Lower leg skin (tissue), 4 donors: ENCODE results near the gene MYPN. TPM values are rescaled to one million over a fixed set of nuclear protein-coding genes. Genes with fewer than 3 reads are reported as not detected.

ENCODE experiments used
- DNase-seq, 2 donors: peaks; one replicate each; pipeline ENCODE4 v3.0.0-alpha.2; 2019; ENCODE audit warnings: low spot score in 2 of 2
- H3K4me3 ChIP-seq: fragments of 200-600 bp; sonication (generic); 2 replicates; pipeline ENCODE4 v1.5.1; 2017; ENCODE audit warnings: mild to moderate bottlenecking, low read depth; ENCODE audit not compliant: poor library complexity, severe bottlenecking
- POLR2A ChIP-seq, 2 donors: fragments of 450-650 bp; IDR thresholded peaks; one replicate each; pipeline ENCODE4 v1.6.1; 2016 to 2017; ENCODE audit warnings: antibody characterized with exemption in 2 of 2, mild to moderate bottlenecking in 1 of 2, moderate library complexity in 1 of 2
- WGBS, 2 donors: methylation state at CpG; one replicate each; pipeline ENCODE4 v1.1.5; 2018; 5-methylcytosine and 5-hydroxymethylcytosine counted together
- intact Hi-C: fragments of 100-400 bp; cut with DNase I; formaldehyde crosslinking; loops from one replicate; pipeline ENCODE4 v1.15.0; 2023; ENCODE audit warnings: low total_unique reads
- total RNA-seq, 4 donors: library from RNA; depleted of rRNA; stranded (reverse); fragments of >200 nt; gene quantifications; one replicate each; pipeline ENCODE4 v1.1.0, GENCODE V29; 2016
- TF ChIP-seq, protein P1 (sequence below), 3 donors: fragments of 450-650 bp; IDR thresholded peaks; one replicate each; pipeline ENCODE4 v1.5.1; 2016; ENCODE audit warnings: antibody characterized with exemption in 3 of 3, mild to moderate bottlenecking in 3 of 3, moderate library complexity in 2 of 3

Gene MYPN
- total RNA-seq, 4 donors from 2014 or later, result 0.52 TPM; not detected in 3

DNA sequence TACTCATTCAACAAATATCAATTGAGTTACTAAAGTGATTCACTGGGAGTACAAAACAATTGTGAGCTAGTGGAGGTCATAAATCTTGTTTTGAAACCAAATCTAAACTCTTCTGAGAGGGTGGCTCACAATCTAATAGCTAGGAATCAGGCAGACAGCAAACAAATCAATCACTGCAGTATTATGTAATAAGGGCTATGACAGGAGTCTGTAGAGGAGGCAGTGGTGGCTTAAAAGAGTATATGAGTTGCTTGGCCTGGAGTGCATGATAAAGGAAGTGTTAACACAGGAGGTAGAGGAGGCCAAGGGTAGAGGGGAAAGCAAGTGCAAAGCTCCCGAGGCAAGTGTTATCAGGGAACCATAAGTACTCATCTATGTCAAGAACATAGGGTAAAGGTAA is 16.5 kb downstream of the MYPN start:
- intact Hi-C loops, result no loop called here
- no peak for TF ChIP-seq POLR2A (IDR thresholded peaks at IDR 0.05)
- TF ChIP-seq, protein P1, sequence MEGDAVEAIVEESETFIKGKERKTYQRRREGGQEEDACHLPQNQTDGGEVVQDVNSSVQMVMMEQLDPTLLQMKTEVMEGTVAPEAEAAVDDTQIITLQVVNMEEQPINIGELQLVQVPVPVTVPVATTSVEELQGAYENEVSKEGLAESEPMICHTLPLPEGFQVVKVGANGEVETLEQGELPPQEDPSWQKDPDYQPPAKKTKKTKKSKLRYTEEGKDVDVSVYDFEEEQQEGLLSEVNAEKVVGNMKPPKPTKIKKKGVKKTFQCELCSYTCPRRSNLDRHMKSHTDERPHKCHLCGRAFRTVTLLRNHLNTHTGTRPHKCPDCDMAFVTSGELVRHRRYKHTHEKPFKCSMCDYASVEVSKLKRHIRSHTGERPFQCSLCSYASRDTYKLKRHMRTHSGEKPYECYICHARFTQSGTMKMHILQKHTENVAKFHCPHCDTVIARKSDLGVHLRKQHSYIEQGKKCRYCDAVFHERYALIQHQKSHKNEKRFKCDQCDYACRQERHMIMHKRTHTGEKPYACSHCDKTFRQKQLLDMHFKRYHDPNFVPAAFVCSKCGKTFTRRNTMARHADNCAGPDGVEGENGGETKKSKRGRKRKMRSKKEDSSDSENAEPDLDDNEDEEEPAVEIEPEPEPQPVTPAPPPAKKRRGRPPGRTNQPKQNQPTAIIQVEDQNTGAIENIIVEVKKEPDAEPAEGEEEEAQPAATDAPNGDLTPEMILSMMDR (IDR thresholded peaks at IDR 0.05), result no peak
- WGBS, 2 donors, result 62 to 71% methylated on average over 1 of the region's 1 CpG
- DNase-seq, result no peak
- no peak overlapping the region for H3K4me3 ChIP-seq

DNA sequence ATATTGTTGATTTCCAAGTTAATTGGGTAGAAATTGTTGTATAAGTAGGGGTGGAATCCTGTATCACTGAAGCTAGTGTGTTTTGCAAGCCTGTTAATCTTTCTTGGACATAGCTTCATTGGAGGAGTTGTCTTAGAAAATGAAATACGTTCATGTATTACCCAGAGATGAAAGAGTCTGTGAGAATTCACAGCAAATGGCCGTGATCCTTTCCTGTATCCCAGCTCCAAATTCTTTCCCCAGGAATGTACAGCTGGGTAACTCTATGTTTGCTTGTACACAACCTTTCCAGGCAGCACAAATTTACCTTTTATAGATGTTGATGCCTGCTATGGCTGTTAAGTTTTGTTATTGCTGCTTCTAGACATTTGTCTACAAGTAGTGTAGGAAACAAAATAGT is 18.7 kb downstream of the MYPN start:
- no peak overlapping the region for H3K4me3 ChIP-seq
- no peak for DNase-seq
- no peak for TF ChIP-seq POLR2A (IDR thresholded peaks at IDR 0.05)
- TF ChIP-seq, protein P1 (IDR thresholded peaks at IDR 0.05), result no peak
- 41 to 61% methylated on average over 2 of the region's 2 CpGs for WGBS, 2 donors
- intact Hi-C loops, result no loop called here

DNA sequence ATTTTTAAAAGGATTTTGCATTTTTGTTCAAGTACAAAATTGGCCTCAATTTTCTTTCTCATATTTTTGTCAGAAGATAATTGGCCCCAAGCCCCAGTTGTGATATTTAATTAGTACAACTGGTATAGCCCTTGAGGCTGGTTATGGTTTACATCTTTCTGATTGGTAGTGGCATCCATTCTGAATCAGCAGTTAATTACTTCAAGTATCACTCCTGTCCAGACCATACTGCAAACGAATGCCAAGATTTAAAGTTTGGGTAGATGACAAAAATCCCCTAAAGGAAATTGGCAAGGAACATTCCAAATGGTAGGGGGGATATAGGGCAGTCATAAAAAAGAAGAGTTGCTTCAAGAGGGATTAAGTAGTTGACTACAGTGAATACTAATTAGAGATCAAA is 23.1 kb downstream of the MYPN start:
- intact Hi-C loops, result no loop called here
- TF ChIP-seq, protein P1 (IDR thresholded peaks at IDR 0.05), result no peak
- TF ChIP-seq POLR2A (IDR thresholded peaks at IDR 0.05), result no peak
- H3K4me3 ChIP-seq, result no peak overlapping the region
- WGBS, 2 donors, result 42 to 52% methylated on average over 1 of the region's 1 CpG
- no peak for DNase-seq

DNA sequence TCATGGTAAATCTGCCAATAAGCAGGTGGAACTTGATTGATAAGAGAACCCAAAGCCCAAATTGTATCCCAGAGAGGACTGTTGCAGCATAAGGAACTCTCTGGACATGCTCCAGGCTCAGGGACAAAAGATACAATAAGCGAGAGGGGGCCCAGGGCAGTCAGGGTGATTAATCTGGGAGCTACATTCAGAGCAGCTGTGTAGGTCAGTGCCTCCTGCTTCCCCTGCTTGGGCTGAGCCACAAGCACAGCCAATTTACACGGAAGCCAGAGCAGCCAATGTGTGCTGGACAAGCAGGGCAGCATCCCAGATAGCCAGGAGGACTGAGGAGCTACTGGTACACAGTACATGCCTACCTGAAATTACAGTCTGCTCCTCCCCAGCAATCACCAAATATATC is 24.2 kb downstream of the MYPN start:
- 86 to 94% methylated on average over 2 of the region's 2 CpGs for WGBS, 2 donors
- H3K4me3 ChIP-seq, result no peak overlapping the region
- no peak for DNase-seq
- TF ChIP-seq, protein P1 (IDR thresholded peaks at IDR 0.05), result no peak
- no peak for TF ChIP-seq POLR2A (IDR thresholded peaks at IDR 0.05)
- intact Hi-C loops, result no loop called here

DNA sequence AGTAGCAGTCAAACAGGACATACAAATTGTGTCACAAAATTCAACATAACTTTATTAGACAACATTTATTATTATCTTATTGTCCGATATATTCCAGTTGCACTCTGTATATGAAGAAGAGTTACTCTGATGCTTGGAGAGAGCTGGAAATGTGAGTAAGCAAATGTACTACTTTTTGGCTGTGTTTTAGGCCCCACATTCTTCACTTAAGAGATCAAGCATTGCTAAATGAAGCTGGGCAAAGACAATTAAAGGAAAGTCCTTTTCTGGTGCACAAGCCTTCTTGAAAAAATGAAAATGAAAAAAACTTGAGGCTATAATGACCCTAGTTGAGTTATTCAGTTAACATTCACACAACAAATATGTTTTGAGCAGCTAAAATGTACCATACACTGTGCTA is 26.1 kb downstream of the MYPN start:
- no peak for DNase-seq
- 74 to 86% methylated on average over 1 of the region's 1 CpG for WGBS, 2 donors
- H3K4me3 ChIP-seq, result no peak overlapping the region
- intact Hi-C loops, result no loop called here
- TF ChIP-seq POLR2A (IDR thresholded peaks at IDR 0.05), result no peak
- TF ChIP-seq, protein P1 (IDR thresholded peaks at IDR 0.05), result no peak
